SK-N-SH (cell line): Measurements from ENCODE around the gene STOML1. TPM values are rescaled to one million over a fixed set of nuclear protein-coding genes. Genes with fewer than 3 reads are reported as not detected.
"Not testable (repeated sequence)": the region's sequence is repeated elsewhere in the genome, so short reads cannot be mapped to it uniquely, and the experiment has no call there.

Experiments
- CTCF ChIA-PET: fragments of 300-600, 350-600 bp; formaldehyde crosslinking; extraction: SDS; loops from one replicate; lab custom pipeline; 2021; lab: Yijun Ruan, JAX
- POLR2A ChIA-PET: fragments of 350-600 bp; sonication (Branson Sonifier 250); formaldehyde crosslinking; extraction: SDS; loops from one replicate; lab custom pipeline; 2020; ENCODE audit warnings: antibody characterized with exemption, inconsistent platforms; lab: Yijun Ruan, JAX
- DNase-seq: peaks from one replicate; pipeline ENCODE4 v3.0.0; 2012
- H2AFZ ChIP-seq: fragments of 200-600 bp; sonication (generic); 2 replicates; pipeline ENCODE4 v1.8.1; 2016; ENCODE audit warnings: antibody characterized with exemption, mild to moderate bottlenecking, low read depth
- H3F3A ChIP-seq: fragments of 200-600 bp; sonication (generic); replicated peaks from 2 replicates; pipeline ENCODE3; 2016; ENCODE audit warnings: antibody characterized with exemption, mild to moderate bottlenecking; ENCODE audit not compliant: insufficient read depth
- H3K27ac ChIP-seq, 2 experiments: fragments of 200-500 bp in 1 of 2; fragments of 200-600 bp in 1 of 2; sonication (Bioruptor generic) in 1 of 2; sonication (generic), shearing (Covaris generic) in 1 of 2; 2 replicates each; pipeline versions ENCODE4 v1.5.1 to v1.6.1; 2014 to 2016; ENCODE audit warnings: low read depth in 2 of 2, inconsistent platforms in 1 of 2, low read length in 1 of 2, mild to moderate bottlenecking in 1 of 2, mixed read lengths in 1 of 2
- H3K27me3 ChIP-seq: fragments of 200-600 bp; sonication (generic), shearing (Covaris generic); 2 replicates; pipeline ENCODE4 v1.6.1; 2016; ENCODE audit warnings: mixed run types; ENCODE audit not compliant: insufficient read depth
- H3K36me3 ChIP-seq, 2 experiments: fragments of 200-500 bp in 1 of 2; fragments of 200-600 bp in 1 of 2; sonication (Bioruptor generic) in 1 of 2; sonication (generic) in 1 of 2; replicated peaks in 1 of 2; 2 replicates each; pipeline versions ENCODE3 to v1.5.1; 2014 to 2016; ENCODE audit warnings: low read length in 1 of 2, mild to moderate bottlenecking in 1 of 2; ENCODE audit not compliant: insufficient read depth in 2 of 2, control insufficient read depth in 1 of 2
- H3K4me1 ChIP-seq, 2 experiments: fragments of 200-500 bp in 1 of 2; fragments of 200-600 bp in 1 of 2; sonication (Bioruptor generic) in 1 of 2; sonication (generic), shearing (Covaris generic) in 1 of 2; 2 replicates each; pipeline versions ENCODE4 v1.5.1 to v1.6.1; 2014 to 2016; ENCODE audit warnings: low read depth in 1 of 2, low read length in 1 of 2, mixed run types in 1 of 2; ENCODE audit not compliant: insufficient read depth in 2 of 2, control insufficient read depth in 1 of 2
- H3K4me2 ChIP-seq: fragments of 200-600 bp; sonication (generic), shearing (Covaris generic); 2 replicates; pipeline ENCODE4 v1.6.1; 2017; ENCODE audit warnings: mixed run types
- H3K4me3 ChIP-seq, 2 experiments: fragments of 200-500 bp in 1 of 2; fragments of 200-600 bp in 1 of 2; sonication (Bioruptor generic) in 1 of 2; sonication (generic), shearing (Covaris generic) in 1 of 2; 2 replicates each; pipeline versions ENCODE4 v1.5.1 to v1.8.1; 2014 to 2016; ENCODE audit warnings: low read depth in 2 of 2, inconsistent platforms in 1 of 2, low read length in 1 of 2, mild to moderate bottlenecking in 1 of 2, mixed read lengths in 1 of 2, moderate library complexity in 1 of 2
- H3K79me2 ChIP-seq: fragments of 200-600 bp; sonication (generic); 2 replicates; pipeline ENCODE4 v1.8.1; 2017; ENCODE audit warnings: mild to moderate bottlenecking; ENCODE audit not compliant: insufficient read depth
- H3K9ac ChIP-seq: fragments of 200-600 bp; sonication (generic); 2 replicates; pipeline ENCODE4 v1.6.1; 2017; ENCODE audit warnings: mixed run types
- H3K9me2 ChIP-seq: fragments of 200-600 bp; sonication (generic); 2 replicates; pipeline ENCODE4 v1.6.1; 2017; ENCODE audit warnings: mixed run types
- H3K9me3 ChIP-seq: fragments of 200-600 bp; sonication (generic); 2 replicates; pipeline ENCODE4 v1.6.1; 2017; ENCODE audit warnings: mixed run types, mild to moderate bottlenecking, moderate library complexity
- H4K20me1 ChIP-seq: fragments of 200-600 bp; sonication (generic); 2 replicates; pipeline ENCODE4 v1.6.1; 2017; ENCODE audit warnings: mild to moderate bottlenecking, mixed run types; ENCODE audit not compliant: insufficient read depth
- CTCF ChIP-seq: fragments of 200-600 bp; sonication (generic); IDR thresholded peaks from 2 replicates; pipeline ENCODE4 v1.6.1; 2017; ENCODE audit warnings: antibody characterized with exemption, mild to moderate bottlenecking, moderate library complexity
- FOXJ3 ChIP-seq: sonication (generic); formaldehyde crosslinking; IDR thresholded peaks from 2 replicates; pipeline ENCODE4 v1.5.1; 2020; ENCODE audit warnings: mild to moderate bottlenecking, missing genetic modification reagents
- NFIC ChIP-seq: IDR thresholded peaks from 2 replicates; pipeline ENCODE4 v1.4.0; 2012; ENCODE audit warnings: borderline replicate concordance
- RAD21 ChIP-seq: IDR thresholded peaks from 2 replicates; pipeline ENCODE4 v1.6.1; 2012; ENCODE audit warnings: mild to moderate bottlenecking, low read length
- RCOR1 ChIP-seq: fragments of 150-350 bp; IDR thresholded peaks from 2 replicates; pipeline ENCODE4 v1.6.1; 2017; ENCODE audit warnings: antibody characterized with exemption, low read length
- RFX5 ChIP-seq: IDR thresholded peaks from 2 replicates; pipeline ENCODE4 v1.6.1; 2012; ENCODE audit warnings: mild to moderate bottlenecking, improper control_type of control experiment, low read length
- SMC3 ChIP-seq: IDR thresholded peaks from 2 replicates; pipeline ENCODE4 v1.6.1; 2012; ENCODE audit warnings: low read depth, low read length, improper control_type of control experiment
- TCF12 ChIP-seq: IDR thresholded peaks from 2 replicates; pipeline ENCODE4 v1.4.0; 2012
- WGBS: methylation state at CpG from one replicate; pipeline ENCODE4 v1.1.6; 2017; ENCODE audit warnings: low lambda C conversion rate; 5-methylcytosine and 5-hydroxymethylcytosine counted together
- polyA plus RNA-seq, 3 experiments: library from polyadenylated mRNA; depleted of rRNA; stranded (reverse); fragments of >200 nt; gene quantifications; 2 replicates each; pipeline ENCODE4 v1.2.3, GENCODE V29; 2012

STOML1 gene
- polyA plus RNA-seq, 1 of the 3 experiments (the other 2 are of a cell fraction), result 20.4 TPM

- CTCF ChIA-PET, result interaction anchor here (0.5 to 14.9 kb wide), 30 partner anchors 8 to 391 kb away, joined by 3 to 280 read pairs (median 4); partner anchors contain the start of genes CD276, PML, STOML1 and TBC1D21
- WGBS, result 53% methylated on average over 10 of the region's 11 CpGs
Observed at GRCh38 chr15:73964736-73965093, 27.4 kb downstream of the STOML1 start.

GRCh38 chr15:73962433-73962832 lies 29.7 kb downstream of the STOML1 start:
- H3K4me3 ChIP-seq, result no peak overlapping the region
- CTCF ChIA-PET, result interaction anchor here (0.6 to 14.9 kb wide), 7 partner anchors 10 to 242 kb away, joined by 3 to 280 read pairs (median 5); no protein-coding TSS in a partner anchor
- no peaks in the 10 kb centered on the region for H4K20me1 ChIP-seq
- peaks cover 7 to 28% of the 10 kb centered on the region in 2 experiments for H3K4me1 ChIP-seq
- no peaks in the 10 kb centered on the region for H3K79me2 ChIP-seq
- POLR2A ChIA-PET, result no interaction called here
- no peak overlapping the region for H3K27ac ChIP-seq
- no peaks in the 10 kb centered on the region for H3K27me3 ChIP-seq
- peaks cover 50% of the 10 kb centered on the region for H3F3A ChIP-seq
- H3K9me3 ChIP-seq, result no peaks in the 10 kb centered on the region
- 45% methylated on average over 5 of the region's 5 CpGs for WGBS
- no peaks in the 10 kb centered on the region for H3K9me2 ChIP-seq
- peak; percentile 9; the same call in 1 of the 2 replicates for TF ChIP-seq TCF12
- TF ChIP-seq NFIC, result no peak
- no peak for TF ChIP-seq RCOR1
- no peak for TF ChIP-seq RFX5
- TF ChIP-seq, all 33 proteins: peak for 1
- Histone ChIP-seq H3K4me2 (no peak overlapping the region), H3K9ac (no peak overlapping the region), H2AFZ (no peak overlapping the region), H3K36me3 (no peaks in the 10 kb centered on the region)
- no peak for DNase-seq

More at GRCh38 chr15:73964736-73965093, 27.4 kb downstream of the STOML1 start:
- peak; percentile 82 for DNase-seq
- Histone ChIP-seq H3K27ac (no peak overlapping the region), H3K9ac (no peak overlapping the region), H3K4me2 (no peak overlapping the region), H4K20me1 (no peaks in the 10 kb centered on the region), H3F3A (peaks cover 33% of the 10 kb centered on the region), H3K9me3 (no peaks in the 10 kb centered on the region), H3K79me2 (no peaks in the 10 kb centered on the region), H3K36me3 (no peaks in the 10 kb centered on the region), H3K4me1 (peaks cover 6 to 26% of the 10 kb centered on the region in 2 experiments; a peak in 3 of 4 replicates), H3K9me2 (no peaks in the 10 kb centered on the region), H2AFZ (no peak overlapping the region), H3K4me3 (peak overlapping the region in 1 of 2 experiments; percentile 29; a peak in 1 of 4 replicates), H3K27me3 (no peaks in the 10 kb centered on the region)
- POLR2A ChIA-PET, result no interaction called here
- TF ChIP-seq RAD21 (peak; percentile 70), FOXJ3 (CRISPR knock-in tag) (no peak), SMC3 (peak; percentile 90), RCOR1 (0 out of 2 replicates have a peak, but pooled peaks have one; percentile 14), CTCF (peak; percentile 92)

GRCh38 chr15:73960472-73961070 lies 31.5 kb downstream of the STOML1 start:
- DNase-seq, H2AFZ ChIP-seq, H3K79me2 ChIP-seq, H3K27ac ChIP-seq, H3K4me2 ChIP-seq, H3K9me2 ChIP-seq, H3K27me3 ChIP-seq, H4K20me1 ChIP-seq, H3K36me3 ChIP-seq, H3K9ac ChIP-seq, H3K4me3 ChIP-seq, H3K9me3 ChIP-seq, POLR2A ChIA-PET: not testable (repeated sequence)
- H3F3A ChIP-seq, result peaks cover 40% of the 10 kb centered on the region
- 97% methylated on average over 7 of the region's 7 CpGs for WGBS
- peaks cover 7 to 36% of the 10 kb centered on the region in 2 experiments for H3K4me1 ChIP-seq
- CTCF ChIA-PET, result interaction anchor here (0.6 to 3.3 kb wide), 9 partner anchors 8 to 620 kb away, joined by 3 to 15 read pairs (median 3); partner anchors contain the start of gene TBC1D21
